Spleen (tissue), 11 donors: ENCODE data around the gene SH3RF1. TPM values are rescaled to one million over a fixed set of nuclear protein-coding genes. Genes with fewer than 3 reads are reported as not detected.

ENCODE experiments used
- DNase-seq: peaks from one replicate; pipeline ENCODE4 v3.0.0-alpha.2; 2020
- H3K27ac ChIP-seq, 8 donors: fragments of 200-600 bp; sonication (generic) in 7 of 8; 1 replicate in 4 of 8; 2 replicates in 4 of 8; pipeline versions ENCODE4 v1.5.0 to v1.8.0; 2016 to 2021; ENCODE audit warnings: inconsistent platforms in 4 of 8, mild to moderate bottlenecking in 4 of 8, moderate library complexity in 1 of 8
- H3K27me3 ChIP-seq, 7 donors: fragments of 200-600 bp; sonication (generic) in 6 of 7; replicated peaks in 1 of 7; 1 replicate in 4 of 7; 2 replicates in 3 of 7; pipeline versions ENCODE4 v1.5.0 to v1.8.0; 2016 to 2021; ENCODE audit warnings: inconsistent platforms in 3 of 7, mild to moderate bottlenecking in 1 of 7
- H3K36me3 ChIP-seq, 6 donors: fragments of 200-600 bp; sonication (generic) in 5 of 6; 1 replicate in 4 of 6; 2 replicates in 2 of 6; pipeline versions ENCODE4 v1.5.0 to v1.8.0; 2016 to 2021; ENCODE audit warnings: inconsistent platforms in 2 of 6
- H3K4me1 ChIP-seq, 6 donors: fragments of 200-600 bp; sonication (generic) in 5 of 6; 1 replicate in 3 of 6; 2 replicates in 3 of 6; pipeline versions ENCODE4 v1.5.0 to v1.8.0; 2016 to 2021; ENCODE audit warnings: inconsistent platforms in 3 of 6
- H3K4me3 ChIP-seq, 8 donors: fragments of 200-600 bp; sonication (generic) in 7 of 8; 1 replicate in 4 of 8; 2 replicates in 4 of 8; pipeline versions ENCODE4 v1.5.0 to v1.8.0; 2016 to 2021; ENCODE audit warnings: inconsistent platforms in 4 of 8, mild to moderate bottlenecking in 4 of 8, moderate library complexity in 2 of 8
- H3K9me3 ChIP-seq, 8 donors: fragments of 200-600 bp; sonication (generic) in 7 of 8; 1 replicate in 4 of 8; 2 replicates in 4 of 8; pipeline versions ENCODE4 v1.5.0 to v1.8.0; 2016 to 2021; ENCODE audit warnings: inconsistent platforms in 4 of 8
- POLR2A ChIP-seq, 3 donors: fragments of 450-650 bp; IDR thresholded peaks; one replicate each; pipeline ENCODE4 v1.5.1; 2017; ENCODE audit warnings: antibody characterized with exemption in 3 of 3, mild to moderate bottlenecking in 1 of 3
- POLR2AphosphoS5 ChIP-seq, 3 donors: sonication (generic); formaldehyde crosslinking; IDR thresholded peaks; one replicate each; pipeline ENCODE4 v1.5.1; 2017; ENCODE audit warnings: antibody characterized with exemption in 3 of 3
- WGBS, 5 donors: extraction: QIAGEN DNeasy Blood & Tissue Kit in 3 of 5; methylation state at CpG; one replicate each; pipeline versions ENCODE4 v1.1.5 to v1.1.7; 2013 to 2018; 5-methylcytosine and 5-hydroxymethylcytosine counted together
- intact Hi-C: fragments of 100-400 bp; cut with DNase I; formaldehyde crosslinking; loops from one replicate; pipeline ENCODE4 v1.15.0; 2023; ENCODE audit warnings: low total_unique reads
- polyA plus RNA-seq, 3 donors: library from polyadenylated mRNA; stranded (reverse); fragments of 200-250 nt; gene quantifications; one replicate each; pipeline ENCODE4 v1.2.1, GENCODE V29; 2013
- total RNA-seq, 7 donors: library from RNA; depleted of rRNA in 3 of 7; stranded (reverse); fragments of >200 nt in 3 of 7; fragmentation: NEBNext Ultra II Directional in 4 of 7; extraction: Animal tissue kit (Norgen Biotek cat#: 25700) in 4 of 7; gene quantifications; one replicate each; pipeline versions ENCODE4 v1.1.0 to v1.2.1, GENCODE V29; 2016 to 2021
- TF ChIP-seq, protein P1 (sequence below), 11 experiments: fragments of 200-600 bp in 7 of 11; fragments of 450-650 bp in 4 of 11; sonication (generic) in 4 of 11; IDR thresholded peaks in 8 of 11; conservative IDR thresholded peaks in 3 of 11; 1 replicate in 7 of 11; 2 replicates in 4 of 11; pipeline versions ENCODE4 v1.4.0 to v1.8.0; 2016 to 2021; ENCODE audit warnings: antibody characterized with exemption in 11 of 11, inconsistent platforms in 4 of 11, mild to moderate bottlenecking in 1 of 11
- donor health status: healthy with polysubstance abuse.
- donor health status: DM: no; HTN: no; CAD: no; lungs with moderate emphysema.
- donor health status: DM: no; HTN: no; CAD: no.
- donor health status: Bipolar disorder and iron deficiency.
- donor health status: healthy.
- donor health status: DM: no; HTN: no; CAD: no.
- donor health status: DM: yes; HTN: yes; CAD: no.

Gene SH3RF1
- total and polyA plus RNA-seq, 10 donors: 1.1 to 18.6 (median 10.0) TPM

DNA sequence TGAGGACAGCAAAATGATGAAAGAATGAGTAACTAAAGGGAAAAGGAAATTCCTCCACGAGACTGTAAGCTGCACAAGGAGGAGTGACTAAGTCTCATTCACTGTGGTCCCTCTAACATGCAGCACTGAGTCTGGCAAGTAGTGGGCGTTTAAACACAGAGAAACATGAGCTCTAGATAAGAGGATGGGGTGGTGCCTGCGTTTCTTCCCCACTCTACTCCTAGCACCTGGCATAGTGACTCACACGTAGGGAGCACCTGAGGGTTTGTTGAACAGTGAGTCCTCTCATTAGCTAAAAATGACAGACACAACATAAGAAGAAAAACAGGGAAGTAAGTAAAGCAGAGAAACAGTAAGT lies 154.9 kb downstream of the SH3RF1 start:
- no peak overlapping the region for H3K27ac ChIP-seq
- H3K36me3 ChIP-seq: peaks cover 0 to 74% (median 17%) of the 10 kb centered on the region in 6 donors
- intact Hi-C loops: no loop called here
- no peaks in the 10 kb centered on the region for H3K4me1 ChIP-seq
- no peaks in the 10 kb centered on the region for H3K27me3 ChIP-seq
- no peak for DNase-seq
- no peak overlapping the region for H3K4me3 ChIP-seq
- no peaks in the 10 kb centered on the region for H3K9me3 ChIP-seq
- TF ChIP-seq, protein P1, sequence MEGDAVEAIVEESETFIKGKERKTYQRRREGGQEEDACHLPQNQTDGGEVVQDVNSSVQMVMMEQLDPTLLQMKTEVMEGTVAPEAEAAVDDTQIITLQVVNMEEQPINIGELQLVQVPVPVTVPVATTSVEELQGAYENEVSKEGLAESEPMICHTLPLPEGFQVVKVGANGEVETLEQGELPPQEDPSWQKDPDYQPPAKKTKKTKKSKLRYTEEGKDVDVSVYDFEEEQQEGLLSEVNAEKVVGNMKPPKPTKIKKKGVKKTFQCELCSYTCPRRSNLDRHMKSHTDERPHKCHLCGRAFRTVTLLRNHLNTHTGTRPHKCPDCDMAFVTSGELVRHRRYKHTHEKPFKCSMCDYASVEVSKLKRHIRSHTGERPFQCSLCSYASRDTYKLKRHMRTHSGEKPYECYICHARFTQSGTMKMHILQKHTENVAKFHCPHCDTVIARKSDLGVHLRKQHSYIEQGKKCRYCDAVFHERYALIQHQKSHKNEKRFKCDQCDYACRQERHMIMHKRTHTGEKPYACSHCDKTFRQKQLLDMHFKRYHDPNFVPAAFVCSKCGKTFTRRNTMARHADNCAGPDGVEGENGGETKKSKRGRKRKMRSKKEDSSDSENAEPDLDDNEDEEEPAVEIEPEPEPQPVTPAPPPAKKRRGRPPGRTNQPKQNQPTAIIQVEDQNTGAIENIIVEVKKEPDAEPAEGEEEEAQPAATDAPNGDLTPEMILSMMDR (IDR thresholded peaks at IDR 0.05 in 8 of 11, conservative IDR thresholded peaks at IDR 0.05 in 3 of 11): no peak
- TF ChIP-seq POLR2AphosphoS5 (IDR thresholded peaks at IDR 0.05) (no peak), POLR2A (IDR thresholded peaks at IDR 0.05) (no peak)
- 60 to 77% (median 65%) methylated on average over 4 of the region's 4 CpGs for WGBS, 5 donors

DNA sequence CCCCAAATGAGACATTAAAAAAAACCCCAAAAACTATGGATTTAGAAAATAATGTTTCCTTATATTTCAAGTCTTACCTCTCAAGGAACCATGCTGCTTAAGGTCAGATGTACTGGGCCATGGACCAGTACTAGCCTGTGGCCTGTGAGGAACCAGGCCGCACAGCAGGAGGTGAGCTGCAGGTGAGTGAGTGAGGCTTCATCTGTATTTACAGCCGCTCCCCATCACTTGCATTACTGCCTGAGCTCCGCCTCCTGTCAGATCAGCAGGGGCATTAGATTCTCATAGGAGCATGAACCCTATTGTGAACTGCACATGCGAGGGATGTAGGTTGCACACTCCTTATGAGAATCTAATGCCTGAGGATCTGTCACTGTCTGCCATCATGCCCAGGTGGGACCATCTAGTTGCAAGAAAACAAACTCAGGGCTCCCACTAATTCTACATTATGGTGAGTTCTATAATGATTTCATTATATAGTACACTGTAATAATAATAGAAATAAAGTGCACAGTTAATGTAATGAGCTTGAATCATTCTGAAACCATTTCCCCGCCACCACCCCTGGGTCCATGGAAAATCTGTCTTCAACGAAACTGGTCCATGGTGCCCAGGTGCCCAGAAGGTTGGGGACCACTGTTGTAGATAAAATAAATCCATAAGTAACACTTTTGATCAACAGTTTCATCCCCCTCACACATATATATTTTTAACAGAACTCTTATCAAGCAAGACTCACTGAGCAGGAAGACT lies 155.4 kb downstream of the SH3RF1 start:
- H3K36me3 ChIP-seq: peaks cover 0 to 76% (median 17%) of the 10 kb centered on the region in 6 donors
- H3K9me3 ChIP-seq: no peaks in the 10 kb centered on the region
- DNase-seq: no peak
- H3K4me3 ChIP-seq: no peak overlapping the region
- H3K4me1 ChIP-seq: no peaks in the 10 kb centered on the region
- no peak overlapping the region for H3K27ac ChIP-seq
- TF ChIP-seq, protein P1 (IDR thresholded peaks at IDR 0.05 in 8 of 11, conservative IDR thresholded peaks at IDR 0.05 in 3 of 11): no peak
- TF ChIP-seq POLR2A (IDR thresholded peaks at IDR 0.05): no peak
- TF ChIP-seq POLR2AphosphoS5 (IDR thresholded peaks at IDR 0.05): no peak
- 87 to 98% (median 94%) methylated on average over 6 of the region's 6 CpGs for WGBS, 5 donors
- intact Hi-C loops: no loop called here
- H3K27me3 ChIP-seq: no peaks in the 10 kb centered on the region

- no peaks in the 10 kb centered on the region for H3K27me3 ChIP-seq
- H3K36me3 ChIP-seq: peaks cover 0 to 81% (median 16%) of the 10 kb centered on the region in 6 donors
- no peak for DNase-seq
- H3K27ac ChIP-seq: no peak overlapping the region
- TF ChIP-seq POLR2AphosphoS5 (IDR thresholded peaks at IDR 0.05) (no peak), POLR2A (IDR thresholded peaks at IDR 0.05) (no peak)
- TF ChIP-seq, protein P1 (IDR thresholded peaks at IDR 0.05 in 8 of 11, conservative IDR thresholded peaks at IDR 0.05 in 3 of 11): no peak
- 94 to 98% (median 94%) methylated on average over 3 of the region's 3 CpGs for WGBS, 5 donors
- H3K9me3 ChIP-seq: no peaks in the 10 kb centered on the region
- intact Hi-C loops: no loop called here
- H3K4me3 ChIP-seq: no peak overlapping the region
- H3K4me1 ChIP-seq: no peaks in the 10 kb centered on the region
Observed at GRCh38 chr4:169114341-169114974, 156.3 kb downstream of the SH3RF1 start.

GRCh38 chr4:169110633-169111032 lies 160.1 kb downstream of the SH3RF1 start:
- TF ChIP-seq, protein P1 (IDR thresholded peaks at IDR 0.05 in 8 of 11, conservative IDR thresholded peaks at IDR 0.05 in 3 of 11): no peak
- TF ChIP-seq POLR2AphosphoS5 (IDR thresholded peaks at IDR 0.05): no peak
- TF ChIP-seq POLR2A (IDR thresholded peaks at IDR 0.05): no peak
- Histone ChIP-seq H3K27me3 (no peaks in the 10 kb centered on the region), H3K27ac (no peak overlapping the region), H3K4me1 (no peaks in the 10 kb centered on the region), H3K4me3 (no peak overlapping the region), H3K36me3 (peaks cover 0 to 78% (median 8%) of the 10 kb centered on the region in 6 donors), H3K9me3 (no peaks in the 10 kb centered on the region)
- intact Hi-C loops: no loop called here
- no peak for DNase-seq
- WGBS, 5 donors: 95 to 98% (median 97%) methylated on average over 4 of the region's 4 CpGs
